NCI-H128 (cell line): ENCODE results near the gene TCEAL9.
"Not testable (repeated sequence)": the region's sequence is repeated elsewhere in the genome, so short reads cannot be mapped to it uniquely, and the experiment has no call there.

Experiments used
- DNase-seq: peaks from one replicate; lab custom pipeline; 2025; ENCODE audit not compliant: unreplicated experiment; lab: John Stamatoyannopoulos, UW

Gene TCEAL9

GRCh38 chrX:103373581-103373980, 17.3 kb downstream of the TCEAL9 start:
- DNase-seq: no peak

- peak; percentile 51 for DNase-seq
These were observed 20.0 kb downstream of the TCEAL9 start, which contains the start of gene BEX3 for GRCh38 chrX:103376118-103376978. BEX3 (plus strand) TSS chrX:103376538; CDS start chrX:103377522, 984 bp downstream.

GRCh38 chrX:103376979-103377324, 20.6 kb downstream of the TCEAL9 start:
- DNase-seq: no peak

- no peak for DNase-seq
These were observed 22.7 kb downstream of the TCEAL9 start for GRCh38 chrX:103378990-103379389.

GRCh38 chrX:103382877-103383276, 26.6 kb downstream of the TCEAL9 start:
- DNase-seq: no peak

GRCh38 chrX:103384672-103385071, 28.4 kb downstream of the TCEAL9 start:
- no peak for DNase-seq

- not testable (repeated sequence) for DNase-seq
These were observed 29.1 kb downstream of the TCEAL9 start for GRCh38 chrX:103385283-103385830.

- DNase-seq: no peak
These were observed 30.0 kb downstream of the TCEAL9 start for GRCh38 chrX:103386332-103386731.

- DNase-seq: no peak
These were observed 37.2 kb downstream of the TCEAL9 start for GRCh38 chrX:103393487-103393886.

- DNase-seq: no peak
These were observed 39.9 kb downstream of the TCEAL9 start for GRCh38 chrX:103396186-103396585.

- DNase-seq: no peak
These were observed 40.4 kb downstream of the TCEAL9 start for GRCh38 chrX:103396660-103397059.

GRCh38 chrX:103397707-103398106, 41.4 kb downstream of the TCEAL9 start:
- DNase-seq: no peak

GRCh38 chrX:103398421-103398864, 42.1 kb downstream of the TCEAL9 start:
- no peak for DNase-seq

- DNase-seq: no peak
These were observed 43.4 kb downstream of the TCEAL9 start for GRCh38 chrX:103399744-103400143.

- DNase-seq: no peak
These were observed 44.6 kb downstream of the TCEAL9 start for GRCh38 chrX:103400931-103401330.

GRCh38 chrX:103404231-103405008, 48.1 kb downstream of the TCEAL9 start:
- DNase-seq: peak; percentile 5

GRCh38 chrX:103405009-103405333, 48.7 kb downstream of the TCEAL9 start:
- DNase-seq: no peak

GRCh38 chrX:103406256-103406655, 50.0 kb downstream of the TCEAL9 start:
- DNase-seq: no peak

GRCh38 chrX:103407776-103408175, 51.5 kb downstream of the TCEAL9 start:
- DNase-seq: no peak
